Epithelial cell of alveolus of lung (primary cell): ENCODE data around the gene USP3. TPM values are rescaled to one million over a fixed set of nuclear protein-coding genes. Genes with fewer than 3 reads are reported as not detected.

Source experiments
- total RNA-seq: library from RNA; depleted of rRNA; stranded (reverse); fragments of >200 nt; gene quantifications from 2 replicates; pipeline ENCODE4 v1.2.1, GENCODE V29; 2015

The USP3 gene, protein sequence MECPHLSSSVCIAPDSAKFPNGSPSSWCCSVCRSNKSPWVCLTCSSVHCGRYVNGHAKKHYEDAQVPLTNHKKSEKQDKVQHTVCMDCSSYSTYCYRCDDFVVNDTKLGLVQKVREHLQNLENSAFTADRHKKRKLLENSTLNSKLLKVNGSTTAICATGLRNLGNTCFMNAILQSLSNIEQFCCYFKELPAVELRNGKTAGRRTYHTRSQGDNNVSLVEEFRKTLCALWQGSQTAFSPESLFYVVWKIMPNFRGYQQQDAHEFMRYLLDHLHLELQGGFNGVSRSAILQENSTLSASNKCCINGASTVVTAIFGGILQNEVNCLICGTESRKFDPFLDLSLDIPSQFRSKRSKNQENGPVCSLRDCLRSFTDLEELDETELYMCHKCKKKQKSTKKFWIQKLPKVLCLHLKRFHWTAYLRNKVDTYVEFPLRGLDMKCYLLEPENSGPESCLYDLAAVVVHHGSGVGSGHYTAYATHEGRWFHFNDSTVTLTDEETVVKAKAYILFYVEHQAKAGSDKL
- total RNA-seq = 26.5 and 55.8 TPM in 2 replicates

DNA sequence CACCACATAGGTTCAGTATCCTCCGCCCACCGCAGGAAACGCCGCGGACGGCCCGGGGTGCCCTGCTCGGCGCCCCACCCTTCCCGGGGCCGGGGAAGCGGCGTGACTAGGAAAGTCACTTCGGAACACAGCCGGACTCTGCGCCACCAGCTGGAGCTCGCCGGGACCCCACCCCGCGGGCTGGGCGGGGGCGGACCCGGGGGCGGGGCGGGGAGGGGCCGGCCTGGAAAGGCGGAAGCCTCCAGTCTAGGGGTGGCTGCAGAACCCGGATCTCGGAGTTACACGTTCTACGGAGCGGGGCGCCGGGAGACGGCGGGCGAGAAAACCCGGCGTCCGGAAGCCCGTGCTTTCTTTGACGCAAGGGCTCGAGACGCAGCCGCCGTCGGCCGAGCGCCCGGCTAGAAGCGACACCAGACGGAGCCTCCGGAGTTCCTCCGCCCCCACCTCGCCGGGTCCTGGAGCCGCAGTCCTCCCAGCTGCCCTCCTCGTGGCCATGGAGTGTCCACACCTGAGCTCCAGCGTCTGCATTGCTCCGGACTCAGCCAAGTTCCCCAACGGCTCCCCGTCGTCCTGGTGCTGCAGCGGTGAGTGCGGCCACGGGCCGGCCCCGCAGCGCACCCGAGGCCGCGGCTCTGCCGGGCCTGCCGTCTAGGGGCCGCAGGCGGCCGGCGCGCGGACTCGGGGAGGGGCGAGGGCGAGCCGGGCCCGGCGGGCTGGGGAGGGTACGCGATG, at the start of gene USP3:
TSS of gene USP3 (plus strand) at position 347 of the 732 bp plus-strand sequence. CDS start at position 494, 147 bp downstream.

DNA sequence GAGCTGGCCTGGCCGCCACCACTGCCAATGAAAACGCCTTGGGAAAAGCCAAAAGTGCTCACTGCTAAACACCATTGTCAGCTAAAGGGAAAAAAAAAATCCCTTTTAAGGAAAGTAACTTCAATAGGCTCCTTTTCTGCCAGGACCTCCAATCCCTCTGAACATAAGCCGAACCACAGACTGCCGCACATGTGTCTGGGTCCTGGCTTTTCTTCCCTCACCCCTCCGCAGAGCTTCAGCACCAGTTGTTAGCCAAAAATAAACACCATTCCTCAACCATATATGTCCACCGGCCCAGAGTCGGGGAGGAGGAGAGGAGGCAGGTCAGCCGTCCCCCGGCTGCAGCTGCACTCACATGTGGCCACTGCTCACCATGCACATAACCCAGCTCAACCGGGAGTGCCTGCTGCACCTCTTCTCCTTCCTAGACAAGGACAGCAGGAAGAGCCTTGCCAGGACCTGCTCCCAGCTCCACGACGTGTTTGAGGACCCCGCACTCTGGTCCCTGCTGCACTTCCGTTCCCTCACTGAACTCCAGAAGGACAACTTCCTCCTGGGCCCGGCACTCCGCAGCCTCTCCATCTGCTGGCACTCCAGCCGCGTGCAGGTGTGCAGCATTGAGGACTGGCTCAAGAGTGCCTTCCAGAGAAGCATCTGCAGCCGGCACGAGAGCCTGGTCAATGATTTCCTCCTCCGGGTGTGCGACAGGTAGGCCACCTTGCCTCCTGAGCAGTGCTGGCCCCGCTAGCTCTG, 92.8 kb downstream of the USP3 start, which contains the start of gene FBXL22:
TSS of gene FBXL22 (plus strand) at position 350 of the 753 bp plus-strand sequence. CDS start at position 356, 6 bp downstream.

Other genes with a start within 250 kb of the USP3 start
- 11.8 and 24.6 TPM in 2 replicates for gene APH1B, start 227.0 kb upstream of the USP3 start, total RNA-seq
- gene CA12, start 122.7 kb upstream of the USP3 start, total RNA-seq = 10.3 and 10.5 TPM in 2 replicates
- 0.32 TPM in 1 of 2 replicates, not detected in the other for gene FBXL22, start 92.8 kb downstream of the USP3 start, total RNA-seq